OCI-LY1 (cell line): ENCODE data around the gene ZNF576.

ENCODE experiments used
- EZH2 ChIP-seq: fragments of 200-600 bp; sonication (generic), shearing (Covaris generic); IDR thresholded peaks from 2 replicates; pipeline ENCODE4 v1.8.0; 2017; ENCODE audit warnings: borderline replicate concordance, mixed run types, mild to moderate bottlenecking, antibody characterized with exemption, low read length, moderate library complexity, mixed read lengths
- TF ChIP-seq, protein P1 (sequence below): fragments of 200-600 bp; sonication (generic), shearing (Covaris generic); IDR thresholded peaks from 2 replicates; pipeline ENCODE4 v1.5.1; 2017; ENCODE audit warnings: mild to moderate bottlenecking, antibody characterized with exemption, low read length, moderate library complexity, mixed read lengths

DNA sequence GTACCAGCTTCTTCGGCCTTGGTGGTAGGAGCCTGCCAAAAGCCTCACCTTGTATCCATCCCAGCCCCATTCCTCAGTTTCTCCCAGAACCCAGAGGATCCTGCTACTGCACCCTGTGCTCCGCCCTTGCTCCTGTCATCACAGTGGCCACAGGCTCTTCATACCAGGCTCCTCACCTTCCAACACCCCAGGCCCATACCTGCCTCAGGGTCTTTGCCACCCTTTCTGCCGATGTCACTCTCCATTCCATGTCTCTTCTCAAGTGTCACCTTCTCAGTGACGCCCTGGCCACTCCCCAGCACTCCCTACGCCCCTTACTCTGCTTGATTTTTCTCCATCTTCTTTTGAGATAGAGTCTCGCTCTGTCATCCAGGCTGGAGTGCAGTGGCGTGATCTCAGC, 13.5 kb downstream of the ZNF576 start:
- TF ChIP-seq, protein P1, sequence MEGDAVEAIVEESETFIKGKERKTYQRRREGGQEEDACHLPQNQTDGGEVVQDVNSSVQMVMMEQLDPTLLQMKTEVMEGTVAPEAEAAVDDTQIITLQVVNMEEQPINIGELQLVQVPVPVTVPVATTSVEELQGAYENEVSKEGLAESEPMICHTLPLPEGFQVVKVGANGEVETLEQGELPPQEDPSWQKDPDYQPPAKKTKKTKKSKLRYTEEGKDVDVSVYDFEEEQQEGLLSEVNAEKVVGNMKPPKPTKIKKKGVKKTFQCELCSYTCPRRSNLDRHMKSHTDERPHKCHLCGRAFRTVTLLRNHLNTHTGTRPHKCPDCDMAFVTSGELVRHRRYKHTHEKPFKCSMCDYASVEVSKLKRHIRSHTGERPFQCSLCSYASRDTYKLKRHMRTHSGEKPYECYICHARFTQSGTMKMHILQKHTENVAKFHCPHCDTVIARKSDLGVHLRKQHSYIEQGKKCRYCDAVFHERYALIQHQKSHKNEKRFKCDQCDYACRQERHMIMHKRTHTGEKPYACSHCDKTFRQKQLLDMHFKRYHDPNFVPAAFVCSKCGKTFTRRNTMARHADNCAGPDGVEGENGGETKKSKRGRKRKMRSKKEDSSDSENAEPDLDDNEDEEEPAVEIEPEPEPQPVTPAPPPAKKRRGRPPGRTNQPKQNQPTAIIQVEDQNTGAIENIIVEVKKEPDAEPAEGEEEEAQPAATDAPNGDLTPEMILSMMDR = no peak
- no peak for TF ChIP-seq EZH2
